Mesothelial cell of epicardium (in vitro differentiated cells): ENCODE results near the gene PHACTR1. TPM values are rescaled to one million over a fixed set of nuclear protein-coding genes. Genes with fewer than 3 reads are reported as not detected.

Experiments
- DNase-seq, 2 experiments: peaks; one replicate each; pipeline ENCODE4 v3.0.0; 2021; ENCODE audit warnings: low spot score in 2 of 2; ENCODE audit not compliant: unreplicated experiment in 2 of 2
- H3K27ac Mint-ChIP-seq: 2 replicates; pipeline ENCODE4 v1.8.0; 2021; ENCODE audit warnings: mixed read lengths
- H3K27me3 Mint-ChIP-seq: 2 replicates; pipeline ENCODE4 v1.8.0; 2021; ENCODE audit warnings: low read depth, mixed read lengths
- H3K36me3 Mint-ChIP-seq: 2 replicates; pipeline ENCODE4 v1.8.0; 2021; ENCODE audit warnings: mixed read lengths
- H3K4me1 Mint-ChIP-seq: 2 replicates; pipeline ENCODE4 v1.8.0; 2021; ENCODE audit warnings: mixed read lengths
- H3K4me3 Mint-ChIP-seq: 2 replicates; pipeline ENCODE4 v1.8.0; 2021; ENCODE audit warnings: mild to moderate bottlenecking, moderate library complexity, mixed read lengths
- H3K9me3 Mint-ChIP-seq: 2 replicates; pipeline ENCODE4 v1.8.0; 2021; ENCODE audit warnings: mixed read lengths
- CTCF ChIP-seq: fragments of 200-600 bp; sonication (generic); IDR thresholded peaks from one replicate; pipeline ENCODE4 v1.5.0; 2021; ENCODE audit warnings: antibody characterized with exemption; ENCODE audit not compliant: unreplicated experiment
- total RNA-seq: library from RNA; stranded (reverse); gene quantifications from 3 replicates; pipeline ENCODE4 v1.2.1, GENCODE V29; 2021

The PHACTR1 gene
- total RNA-seq, 1 donor from 2014 or later, result 0.76 TPM

GRCh38 chr6:12892151-12892550, 175.6 kb downstream of the PHACTR1 start:
- peaks cover 27% of the 10 kb centered on the region for H3K9me3 Mint-ChIP-seq
- TF ChIP-seq CTCF, result no peak
- no peak for DNase-seq
- no peak overlapping the region for H3K4me3 Mint-ChIP-seq
- H3K27ac Mint-ChIP-seq, result peak overlapping the region; percentile 36
- H3K4me1 Mint-ChIP-seq, result peaks cover 13% of the 10 kb centered on the region
- H3K36me3 Mint-ChIP-seq, result peaks cover 8% of the 10 kb centered on the region
- H3K27me3 Mint-ChIP-seq, result peaks cover 16% of the 10 kb centered on the region

- H3K36me3 Mint-ChIP-seq, result peaks cover 8% of the 10 kb centered on the region
- H3K27ac Mint-ChIP-seq, result no peak overlapping the region
- H3K9me3 Mint-ChIP-seq, result peaks cover 27% of the 10 kb centered on the region
- TF ChIP-seq CTCF, result no peak
- no peak for DNase-seq
- H3K4me1 Mint-ChIP-seq, result peaks cover 9% of the 10 kb centered on the region
- H3K27me3 Mint-ChIP-seq, result peaks cover 22% of the 10 kb centered on the region
- no peak overlapping the region for H3K4me3 Mint-ChIP-seq
These were observed 176.5 kb downstream of the PHACTR1 start for GRCh38 chr6:12893036-12893435.

GRCh38 chr6:12895721-12896120, 179.2 kb downstream of the PHACTR1 start:
- Mint-ChIP-seq H3K9me3 (peaks cover 10% of the 10 kb centered on the region), H3K4me1 (peaks cover 20% of the 10 kb centered on the region)
- DNase-seq, result no peak

GRCh38 chr6:12896208-12896733, 179.7 kb downstream of the PHACTR1 start:
- Mint-ChIP-seq H3K9me3 (peaks cover 4% of the 10 kb centered on the region), H3K27me3 (peaks cover 34% of the 10 kb centered on the region), H3K36me3 (no peaks in the 10 kb centered on the region), H3K4me1 (peaks cover 21% of the 10 kb centered on the region), H3K4me3 (no peak overlapping the region), H3K27ac (no peak overlapping the region)
- no peak for TF ChIP-seq CTCF
- DNase-seq, result no peak

More at GRCh38 chr6:12895721-12896120, 179.2 kb downstream of the PHACTR1 start:
- no peak overlapping the region for H3K4me3 Mint-ChIP-seq
- peaks cover 32% of the 10 kb centered on the region for H3K27me3 Mint-ChIP-seq
- TF ChIP-seq CTCF, result no peak
- no peak overlapping the region for H3K27ac Mint-ChIP-seq
- peaks cover 3% of the 10 kb centered on the region for H3K36me3 Mint-ChIP-seq

- no peaks in the 10 kb centered on the region for H3K9me3 Mint-ChIP-seq
- DNase-seq, result no peak
- H3K4me1 Mint-ChIP-seq, result peaks cover 14% of the 10 kb centered on the region
- TF ChIP-seq CTCF, result no peak
- H3K4me3 Mint-ChIP-seq, result no peak overlapping the region
- H3K27me3 Mint-ChIP-seq, result peaks cover 42% of the 10 kb centered on the region
- H3K36me3 Mint-ChIP-seq, result no peaks in the 10 kb centered on the region
- no peak overlapping the region for H3K27ac Mint-ChIP-seq
These were observed 182.0 kb downstream of the PHACTR1 start for GRCh38 chr6:12898603-12899002.
